Mesenchymal stem cell (in vitro differentiated cells and primary cell): Measurements from ENCODE around the gene DMAC2L.

Source experiments
- DNase-seq: peaks from one replicate; pipeline ENCODE4 v3.0.0-alpha.2; 2013
- H2AFZ ChIP-seq: one replicate; pipeline ENCODE4 v1.6.1; 2013; ENCODE audit warnings: low read depth, mild to moderate bottlenecking, control low read depth, inconsistent platforms, low read length, moderate library complexity
- H2AK5ac ChIP-seq: 2 replicates; pipeline ENCODE4 v1.6.1; 2013; ENCODE audit warnings: low read length, moderate library complexity, mild to moderate bottlenecking, inconsistent platforms; ENCODE audit not compliant: severe bottlenecking
- H2BK120ac ChIP-seq: one replicate; pipeline ENCODE4 v1.6.1; 2013; ENCODE audit warnings: low read depth, mild to moderate bottlenecking, inconsistent platforms, low read length, moderate library complexity
- H2BK12ac ChIP-seq, 2 experiments: one replicate each; pipeline ENCODE4 v1.6.1; 2013; ENCODE audit warnings: inconsistent platforms in 2 of 2, low read length in 2 of 2, mild to moderate bottlenecking in 2 of 2, moderate library complexity in 2 of 2, control low read depth in 1 of 2
- H2BK15ac ChIP-seq: one replicate; pipeline ENCODE4 v1.6.1; 2013; ENCODE audit warnings: mild to moderate bottlenecking, low read depth, inconsistent platforms; ENCODE audit not compliant: poor library complexity, severe bottlenecking
- H2BK5ac ChIP-seq: 2 replicates; pipeline ENCODE4 v1.6.1; 2013; ENCODE audit warnings: low read depth, mild to moderate bottlenecking, low read length, control low read depth, inconsistent platforms; ENCODE audit not compliant: poor library complexity, severe bottlenecking
- H3K14ac ChIP-seq, 2 experiments: one replicate each; pipeline ENCODE4 v1.6.1; 2013; ENCODE audit warnings: inconsistent platforms in 2 of 2, low read length in 2 of 2, control low read depth in 1 of 2, mild to moderate bottlenecking in 1 of 2, moderate library complexity in 1 of 2
- H3K18ac ChIP-seq, 2 experiments: one replicate each; pipeline ENCODE4 v1.6.1; 2013; ENCODE audit warnings: inconsistent platforms in 2 of 2, low read length in 2 of 2, control low read depth in 1 of 2, low read depth in 1 of 2, mild to moderate bottlenecking in 1 of 2
- H3K23ac ChIP-seq, 2 experiments: one replicate each; pipeline ENCODE4 v1.6.1; 2013; ENCODE audit warnings: inconsistent platforms in 2 of 2, low read length in 2 of 2, mild to moderate bottlenecking in 2 of 2, moderate library complexity in 2 of 2, control low read depth in 1 of 2
- H3K27ac ChIP-seq: 2 replicates; pipeline ENCODE4 v1.5.1; 2013; ENCODE audit warnings: mild to moderate bottlenecking, moderate library complexity, low read length, control low read depth, inconsistent platforms; ENCODE audit not compliant: poor library complexity, severe bottlenecking
- H3K27me3 ChIP-seq, 2 experiments: 2 replicates each; pipeline versions ENCODE4 v1.6.1 to v1.7.0; 2013; ENCODE audit warnings: low read length in 2 of 2, mild to moderate bottlenecking in 2 of 2, moderate library complexity in 2 of 2, control low read depth in 1 of 2, inconsistent platforms in 1 of 2; ENCODE audit not compliant: control insufficient read depth in 1 of 2, insufficient read depth in 1 of 2
- H3K36me3 ChIP-seq, 2 experiments: 2 replicates each; pipeline versions ENCODE4 v1.6.1 to v1.7.0; 2013; ENCODE audit warnings: low read length in 2 of 2, control low read depth in 1 of 2, inconsistent platforms in 1 of 2, low read depth in 1 of 2, mild to moderate bottlenecking in 1 of 2; ENCODE audit not compliant: insufficient read depth in 2 of 2, control insufficient read depth in 1 of 2
- H3K4ac ChIP-seq, 2 experiments: one replicate each; pipeline ENCODE4 v1.6.1; 2013; ENCODE audit warnings: inconsistent platforms in 2 of 2, low read length in 2 of 2, mild to moderate bottlenecking in 2 of 2, moderate library complexity in 2 of 2, control low read depth in 1 of 2, low read depth in 1 of 2
- H3K4me1 ChIP-seq: 2 replicates; pipeline ENCODE4 v1.6.1; 2013; ENCODE audit warnings: low read depth, low read length, control low read depth; ENCODE audit not compliant: control insufficient read depth, insufficient read depth
- H3K4me2 ChIP-seq: 2 replicates; pipeline ENCODE4 v1.6.1; 2013; ENCODE audit warnings: low read length, mild to moderate bottlenecking, inconsistent platforms; ENCODE audit not compliant: poor library complexity, severe bottlenecking
- H3K4me3 ChIP-seq, 2 experiments: 2 replicates each; pipeline versions ENCODE4 v1.5.1 to v1.7.0; 2013; ENCODE audit warnings: low read length in 2 of 2, mild to moderate bottlenecking in 2 of 2, control low read depth in 1 of 2, low read depth in 1 of 2; ENCODE audit not compliant: insufficient read depth in 1 of 2
- H3K79me1 ChIP-seq: replicated peaks from 2 replicates; pipeline ENCODE4 v1.6.1; 2013; ENCODE audit warnings: mild to moderate bottlenecking, control low read depth, low read length, inconsistent platforms; ENCODE audit not compliant: poor library complexity, severe bottlenecking
- H3K9ac ChIP-seq: 2 replicates; pipeline ENCODE4 v1.7.0; 2013; ENCODE audit warnings: mild to moderate bottlenecking, low read length, moderate library complexity
- H3K9me3 ChIP-seq: 2 replicates; pipeline ENCODE4 v1.7.0; 2013; ENCODE audit warnings: mild to moderate bottlenecking, low read length; ENCODE audit not compliant: control insufficient read depth
- H4K8ac ChIP-seq: one replicate; pipeline ENCODE4 v1.6.1; 2013; ENCODE audit warnings: inconsistent platforms, mild to moderate bottlenecking, low read length, moderate library complexity
- H4K91ac ChIP-seq: one replicate; pipeline ENCODE4 v1.6.1; 2013; ENCODE audit warnings: mild to moderate bottlenecking, low read length, inconsistent platforms
- WGBS: methylation state at CpG from one replicate; pipeline ENCODE4 v1.1.7; 2013; ENCODE audit warnings: mixed read lengths; 5-methylcytosine and 5-hydroxymethylcytosine counted together

Gene DMAC2L

DNA sequence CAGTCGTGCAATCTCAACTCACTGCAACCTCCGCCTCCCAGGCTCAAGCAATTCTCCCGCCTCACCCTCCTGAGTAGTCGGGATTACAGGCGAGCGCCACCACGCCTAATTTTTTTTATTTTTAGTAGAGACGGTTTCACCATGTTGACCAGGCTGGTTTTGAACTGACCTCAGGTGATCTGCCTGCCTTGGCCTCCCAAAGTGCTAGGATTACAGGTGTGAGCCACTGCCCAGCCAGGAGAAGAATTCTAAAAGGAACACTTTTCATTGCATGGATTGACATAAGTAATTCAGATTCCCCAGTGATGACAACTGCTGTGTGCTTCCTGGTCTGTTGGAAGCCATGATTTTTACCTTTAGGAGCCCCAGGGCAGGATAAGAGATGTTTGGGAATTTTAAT lies 22.1 kb downstream of the DMAC2L start:
- no peak overlapping the region for H3K27ac ChIP-seq
- H3K23ac ChIP-seq = no peak overlapping the region
- DNase-seq = no peak
- no peak overlapping the region for H4K8ac ChIP-seq
- no peak overlapping the region for H2BK120ac ChIP-seq
- 96% methylated on average over 8 of the region's 8 CpGs for WGBS
- no peak overlapping the region for H3K4me2 ChIP-seq
- no peak overlapping the region for H3K14ac ChIP-seq
- H2BK5ac ChIP-seq = no peak overlapping the region
- peaks cover 6% of the 10 kb centered on the region for H3K4me1 ChIP-seq
- H3K79me1 ChIP-seq = no peaks in the 10 kb centered on the region
- no peak overlapping the region for H4K91ac ChIP-seq
- H3K18ac ChIP-seq = no peak overlapping the region
- no peak overlapping the region for H2BK12ac ChIP-seq
- no peaks in the 10 kb centered on the region for H3K9me3 ChIP-seq
- no peak overlapping the region for H2AFZ ChIP-seq
- no peak overlapping the region for H3K9ac ChIP-seq
- H3K36me3 ChIP-seq = peaks cover 3 to 28% of the 10 kb centered on the region in 2 experiments
- no peak overlapping the region for H2AK5ac ChIP-seq
- H3K27me3 ChIP-seq = no peaks in the 10 kb centered on the region
- no peak overlapping the region for H3K4me3 ChIP-seq
- no peak overlapping the region for H3K4ac ChIP-seq
- no peak overlapping the region for H2BK15ac ChIP-seq

DNA sequence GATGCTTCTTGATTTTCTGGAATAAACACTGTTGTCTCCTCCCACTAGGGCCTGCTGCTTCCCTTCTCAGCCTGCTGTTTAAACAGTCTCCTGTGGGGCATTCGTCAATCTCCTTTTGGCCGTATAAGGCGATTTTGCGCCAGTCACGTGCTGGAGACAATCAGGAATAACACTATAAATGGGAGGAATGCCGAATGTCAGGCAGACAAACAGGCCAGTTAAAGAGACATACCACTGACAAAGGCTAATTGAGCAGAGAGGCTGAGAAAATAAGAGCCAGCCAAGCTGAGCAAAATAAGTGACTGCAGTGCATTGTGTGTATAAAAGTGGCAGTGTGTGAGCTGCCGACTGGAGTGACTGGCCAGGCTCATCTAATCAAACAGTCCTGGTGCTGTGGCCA lies 23.3 kb downstream of the DMAC2L start:
- Histone ChIP-seq H3K79me1 (no peaks in the 10 kb centered on the region), H3K4me1 (peaks cover 6% of the 10 kb centered on the region), H4K91ac (no peak overlapping the region), H2BK15ac (no peak overlapping the region), H4K8ac (peak overlapping the region; percentile 54), H3K9ac (peak overlapping the region; percentile 3), H3K4me2 (no peak overlapping the region), H2BK120ac (peak overlapping the region; percentile 6), H3K36me3 (peaks cover 3 to 19% of the 10 kb centered on the region in 2 experiments), H2BK12ac (peak overlapping the region; percentile 9 to 87), H3K4ac (peak overlapping the region in 1 of 2 experiments; percentile 86), H3K27me3 (no peaks in the 10 kb centered on the region), H2AK5ac (peak overlapping the region; percentile 7), H3K18ac (peak overlapping the region; percentile 14 to 94), H3K9me3 (no peaks in the 10 kb centered on the region), H3K23ac (peak overlapping the region in 1 of 2 experiments; percentile 25), H2AFZ (peak overlapping the region; percentile 77), H3K4me3 (no peak overlapping the region), H3K14ac (no peak overlapping the region), H2BK5ac (no peak overlapping the region), H3K27ac (peak overlapping the region; percentile 59)
- peak; percentile 75 for DNase-seq
- WGBS = 16% methylated on average over 6 of the region's 7 CpGs

DNA sequence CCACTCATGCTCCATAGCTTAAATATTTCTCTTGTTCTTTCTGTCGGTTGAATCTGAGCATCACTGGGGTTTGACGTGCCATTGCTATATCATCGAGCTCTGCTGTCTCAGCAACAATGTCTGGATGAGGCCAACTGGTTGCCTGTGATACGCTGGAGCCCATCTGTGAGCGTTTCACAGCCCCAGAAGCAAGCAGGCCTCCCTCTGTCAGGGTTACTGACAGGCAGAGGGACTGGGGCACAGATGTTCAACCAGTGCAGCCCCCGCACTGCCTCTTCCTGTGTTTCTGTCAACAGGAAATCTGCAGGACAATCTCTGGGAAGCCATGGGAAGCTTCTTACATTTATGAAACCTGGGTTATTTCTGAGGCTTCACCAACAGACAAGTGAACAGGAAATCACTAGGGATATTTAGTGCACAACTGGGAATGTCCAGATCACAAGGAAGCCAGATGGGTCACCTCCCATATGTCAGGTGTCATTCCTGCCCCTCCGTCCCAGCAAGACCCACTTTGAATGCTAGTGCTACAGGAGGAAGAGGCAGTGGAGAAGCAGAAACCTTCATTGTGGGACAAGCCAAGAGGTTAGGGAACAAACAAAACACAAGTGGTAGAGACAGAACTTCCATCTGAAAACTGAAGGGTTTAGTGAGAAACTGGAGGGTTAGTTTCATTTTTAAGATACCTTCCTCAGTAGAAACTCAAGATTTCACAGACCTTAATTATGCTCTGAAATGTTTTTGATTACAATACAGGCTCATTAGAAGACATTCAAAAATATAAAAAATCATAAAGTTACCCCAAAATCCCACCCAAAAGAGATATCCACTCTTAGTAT lies 24.1 kb downstream of the DMAC2L start:
- Histone ChIP-seq H3K4ac (peak overlapping the region; percentile 52 to 66), H3K14ac (peak overlapping the region in 1 of 2 experiments; percentile 22), H2BK12ac (peak overlapping the region; percentile 2 to 33), H2AFZ (no peak overlapping the region), H3K27me3 (no peaks in the 10 kb centered on the region), H2BK5ac (no peak overlapping the region), H3K4me1 (peaks cover 6% of the 10 kb centered on the region), H3K4me2 (no peak overlapping the region), H3K4me3 (peak overlapping the region in 1 of 2 experiments; percentile 9), H4K8ac (peak overlapping the region; percentile 85), H3K9me3 (no peaks in the 10 kb centered on the region), H2AK5ac (peak overlapping the region; percentile 37), H3K27ac (peak overlapping the region; percentile 59), H3K18ac (peak overlapping the region; percentile 78 to 82), H3K36me3 (peaks cover 3 to 15% of the 10 kb centered on the region in 2 experiments), H3K23ac (no peak overlapping the region), H2BK120ac (peak overlapping the region; percentile 76), H2BK15ac (peak overlapping the region; percentile 13), H3K79me1 (no peaks in the 10 kb centered on the region), H3K9ac (peak overlapping the region; percentile 3), H4K91ac (peak overlapping the region; percentile 75)
- DNase-seq = peak; percentile 60
- 5% methylated on average over 7 of the region's 7 CpGs for WGBS

DNA sequence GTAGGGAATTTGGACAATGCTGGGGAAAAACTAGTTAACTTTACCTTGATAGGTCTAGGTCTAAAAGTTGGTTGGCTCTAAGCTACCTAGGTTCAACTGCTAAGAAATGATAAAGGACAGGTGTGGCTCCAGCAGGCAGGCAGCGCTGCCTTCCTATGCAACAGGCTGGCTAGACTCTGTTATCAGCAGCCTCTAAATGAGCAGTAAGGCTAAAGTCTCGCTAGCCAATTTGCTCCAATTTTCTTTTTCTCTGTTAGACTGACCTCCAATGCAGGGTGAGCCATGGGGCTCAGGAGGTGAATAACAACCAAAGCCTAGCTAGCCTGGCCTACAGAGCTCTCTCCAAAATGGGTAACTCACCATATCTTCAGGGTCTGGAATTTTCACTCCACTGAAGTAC lies 26.5 kb downstream of the DMAC2L start:
- no peak overlapping the region for H3K9ac ChIP-seq
- no peaks in the 10 kb centered on the region for H3K79me1 ChIP-seq
- no peak overlapping the region for H3K4me3 ChIP-seq
- no peak overlapping the region for H3K18ac ChIP-seq
- no peak overlapping the region for H2BK120ac ChIP-seq
- no peak overlapping the region for H2BK12ac ChIP-seq
- no peak overlapping the region for H2BK5ac ChIP-seq
- no peak for DNase-seq
- no peak overlapping the region for H2AFZ ChIP-seq
- H3K23ac ChIP-seq = no peak overlapping the region
- WGBS = 98% methylated on average over 2 of the region's 2 CpGs
- H3K4me1 ChIP-seq = peaks cover 9% of the 10 kb centered on the region
- no peaks in the 10 kb centered on the region for H3K27me3 ChIP-seq
- H3K14ac ChIP-seq = no peak overlapping the region
- peaks cover 3 to 8% of the 10 kb centered on the region in 2 experiments for H3K36me3 ChIP-seq
- no peak overlapping the region for H4K91ac ChIP-seq
- no peak overlapping the region for H3K4me2 ChIP-seq
- no peak overlapping the region for H4K8ac ChIP-seq
- no peak overlapping the region for H3K4ac ChIP-seq
- H2BK15ac ChIP-seq = no peak overlapping the region
- H2AK5ac ChIP-seq = no peak overlapping the region
- no peaks in the 10 kb centered on the region for H3K9me3 ChIP-seq
- no peak overlapping the region for H3K27ac ChIP-seq
